Central memory CD8-positive, alpha-beta T cell (primary cell): ENCODE results near the gene LAMA5.
A peak's percentile ranks its signal among the peaks of the same experiment; 100 is the strongest.

ENCODE experiments used
- ATAC-seq: fragments of 150-1000 bp; cut with Tn5 transposase; replicated peaks from 2 replicates; pipeline ENCODE4 v1.10.0; 2022; ENCODE audit warnings: mild to moderate bottlenecking, moderate FRiP score, moderate number of reproducible peaks; ENCODE audit not compliant: poor library complexity, severe bottlenecking; ENCODE audit errors: extremely low read depth
- DNase-seq, 2 donors: peaks; one replicate each; pipeline ENCODE4 v3.0.0; 2021; ENCODE audit warnings: low spot score in 2 of 2
- H3K27ac Mint-ChIP-seq: one replicate; pipeline ENCODE4 v1.8.0; 2022; ENCODE audit warnings: low read depth, mild to moderate bottlenecking, moderate library complexity, mixed read lengths
- H3K27me3 Mint-ChIP-seq: one replicate; pipeline ENCODE4 v1.8.0; 2022; ENCODE audit warnings: mixed read lengths
- H3K36me3 Mint-ChIP-seq: one replicate; pipeline ENCODE4 v1.8.0; 2022; ENCODE audit warnings: mild to moderate bottlenecking, moderate library complexity, mixed read lengths; ENCODE audit not compliant: insufficient read depth
- H3K4me1 Mint-ChIP-seq: one replicate; pipeline ENCODE4 v1.8.0; 2022; ENCODE audit warnings: mixed read lengths
- H3K4me3 Mint-ChIP-seq: one replicate; pipeline ENCODE4 v1.8.0; 2022; ENCODE audit warnings: mild to moderate bottlenecking, moderate library complexity, mixed read lengths
- H3K9me3 Mint-ChIP-seq: one replicate; pipeline ENCODE4 v1.8.0; 2022; ENCODE audit warnings: mixed read lengths

LAMA5 gene

DNA sequence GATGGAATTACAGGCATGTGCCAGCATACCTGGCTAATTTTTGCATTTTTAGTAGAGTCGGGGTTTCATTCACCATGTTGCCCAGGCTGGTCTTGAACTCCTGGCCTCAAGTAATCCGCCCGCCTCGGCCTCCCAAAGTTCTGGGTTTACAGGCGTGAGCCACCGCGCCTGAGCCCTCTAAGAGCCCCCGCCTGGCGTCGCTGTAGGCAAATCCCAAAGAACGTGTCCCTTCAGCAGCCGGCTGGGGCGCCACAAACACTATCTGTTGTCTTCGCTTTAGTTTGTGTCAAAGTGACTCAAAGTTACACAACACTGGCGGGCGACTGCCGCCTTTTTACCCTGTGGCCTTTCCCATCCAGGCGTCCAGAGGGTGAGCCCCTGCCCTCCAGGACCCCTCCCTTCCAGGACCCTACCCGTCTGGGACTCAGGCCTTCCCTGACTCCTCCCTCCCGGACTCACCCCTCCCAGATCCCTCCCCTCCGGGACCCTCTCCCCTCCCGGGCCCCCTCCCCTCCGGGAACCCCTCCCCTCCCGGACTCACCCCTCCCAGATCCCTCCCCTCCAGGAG is 65.3 kb downstream of the LAMA5 start:
- H3K27ac Mint-ChIP-seq, result peak overlapping the region; percentile 98

DNA sequence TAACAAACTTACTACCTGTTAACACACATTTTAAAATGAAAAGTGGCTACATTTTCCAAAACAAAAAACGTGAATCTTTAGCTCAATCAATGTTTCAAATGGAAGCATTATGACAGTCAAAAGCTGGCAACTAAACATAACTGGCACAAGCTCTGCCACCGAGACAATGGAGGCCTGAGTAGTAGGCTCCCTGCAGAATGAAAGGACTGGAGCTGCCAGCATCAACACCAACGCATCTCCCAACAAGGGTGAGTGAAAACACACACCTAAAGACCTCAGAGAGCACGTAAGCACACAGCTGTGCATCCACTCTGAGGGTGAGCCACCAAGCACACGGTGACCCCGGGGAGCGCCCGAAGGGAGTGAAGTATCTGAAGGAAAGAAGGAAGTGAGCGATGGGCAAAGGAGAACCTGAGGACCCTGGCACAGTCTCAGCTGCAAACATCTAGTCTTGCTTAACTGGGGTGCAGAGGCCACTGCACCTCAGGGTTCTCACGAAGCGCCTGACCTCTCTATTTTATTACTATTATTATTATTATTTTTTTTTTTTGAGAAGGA is 65.9 kb downstream of the LAMA5 start:
- Mint-ChIP-seq H3K4me3 (peak overlapping the region; percentile 41), H3K27ac (peak overlapping the region; percentile 98), H3K36me3 (peaks cover 18% of the 10 kb centered on the region), H3K9me3 (no peaks in the 10 kb centered on the region), H3K4me1 (peaks cover 30% of the 10 kb centered on the region), H3K27me3 (no peaks in the 10 kb centered on the region)
- ATAC-seq (no peak), DNase-seq (no peak)

More for the DNA sequence above, 65.3 kb downstream of the LAMA5 start:
- H3K27me3 Mint-ChIP-seq, result no peaks in the 10 kb centered on the region
- H3K4me3 Mint-ChIP-seq, result peak overlapping the region; percentile 96
- H3K9me3 Mint-ChIP-seq, result no peaks in the 10 kb centered on the region
- H3K36me3 Mint-ChIP-seq, result peaks cover 21% of the 10 kb centered on the region
- ATAC-seq (peak; percentile 68), DNase-seq (peak; percentile 76 to 82)
- peaks cover 30% of the 10 kb centered on the region for H3K4me1 Mint-ChIP-seq

DNA sequence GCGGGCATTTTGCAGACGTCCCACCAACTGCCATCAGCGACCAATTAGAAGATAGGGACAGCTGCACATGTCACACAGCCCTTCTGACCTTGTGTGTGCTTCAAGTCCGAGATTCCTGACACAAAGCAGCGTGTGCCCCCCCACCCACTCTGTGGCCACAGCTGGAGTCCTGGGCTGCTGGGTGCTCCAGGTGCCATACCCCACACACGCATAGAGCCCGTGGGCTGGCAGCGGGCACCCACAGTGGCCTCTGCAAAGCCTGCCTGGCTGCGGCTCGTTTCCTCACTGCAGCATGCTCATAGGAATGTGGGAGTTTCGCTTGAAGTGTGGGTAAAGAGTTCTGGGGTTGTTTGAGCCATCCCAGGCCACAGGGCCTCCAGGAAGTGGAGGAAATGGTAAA is 66.8 kb downstream of the LAMA5 start:
- peaks cover 18% of the 10 kb centered on the region for H3K36me3 Mint-ChIP-seq
- ATAC-seq (no peak), DNase-seq (no peak)
- H3K9me3 Mint-ChIP-seq, result no peaks in the 10 kb centered on the region
- H3K4me3 Mint-ChIP-seq, result no peak overlapping the region
- H3K27me3 Mint-ChIP-seq, result no peaks in the 10 kb centered on the region
- H3K4me1 Mint-ChIP-seq, result peaks cover 26% of the 10 kb centered on the region
- H3K27ac Mint-ChIP-seq, result peak overlapping the region; percentile 32

DNA sequence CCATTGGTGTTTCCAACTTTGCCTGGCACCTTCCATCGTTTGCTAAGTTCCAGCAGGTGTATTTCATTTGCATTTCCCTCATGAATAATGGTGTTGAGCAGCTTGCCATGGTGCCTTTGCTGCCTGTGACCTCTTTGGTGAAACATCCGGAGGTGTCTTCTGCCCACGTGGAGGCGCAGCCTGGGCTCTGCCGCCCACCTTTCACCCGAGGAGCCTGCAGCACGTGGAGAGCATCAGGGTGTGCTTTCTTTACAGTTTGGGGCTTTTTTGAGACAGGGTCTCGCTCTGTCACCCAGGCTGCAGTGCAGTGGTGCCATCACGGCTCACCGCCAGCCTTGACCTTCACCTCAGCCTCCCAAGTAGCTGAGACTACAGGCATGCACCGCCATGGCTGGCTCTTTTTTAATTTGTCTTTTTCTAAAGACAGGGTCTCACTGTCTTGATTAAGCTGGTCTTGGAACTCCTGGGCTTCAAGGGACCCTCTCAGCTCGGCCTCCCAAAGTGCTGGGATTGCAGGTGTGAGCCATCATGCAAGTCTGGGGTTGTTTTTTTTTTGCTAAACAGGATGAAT is 67.4 kb downstream of the LAMA5 start:
- Mint-ChIP-seq H3K4me1 (peaks cover 26% of the 10 kb centered on the region), H3K4me3 (no peak overlapping the region), H3K9me3 (no peaks in the 10 kb centered on the region), H3K27me3 (no peaks in the 10 kb centered on the region), H3K27ac (peak overlapping the region; percentile 32), H3K36me3 (peaks cover 20% of the 10 kb centered on the region)
- ATAC-seq (no peak), DNase-seq (no peak)

DNA sequence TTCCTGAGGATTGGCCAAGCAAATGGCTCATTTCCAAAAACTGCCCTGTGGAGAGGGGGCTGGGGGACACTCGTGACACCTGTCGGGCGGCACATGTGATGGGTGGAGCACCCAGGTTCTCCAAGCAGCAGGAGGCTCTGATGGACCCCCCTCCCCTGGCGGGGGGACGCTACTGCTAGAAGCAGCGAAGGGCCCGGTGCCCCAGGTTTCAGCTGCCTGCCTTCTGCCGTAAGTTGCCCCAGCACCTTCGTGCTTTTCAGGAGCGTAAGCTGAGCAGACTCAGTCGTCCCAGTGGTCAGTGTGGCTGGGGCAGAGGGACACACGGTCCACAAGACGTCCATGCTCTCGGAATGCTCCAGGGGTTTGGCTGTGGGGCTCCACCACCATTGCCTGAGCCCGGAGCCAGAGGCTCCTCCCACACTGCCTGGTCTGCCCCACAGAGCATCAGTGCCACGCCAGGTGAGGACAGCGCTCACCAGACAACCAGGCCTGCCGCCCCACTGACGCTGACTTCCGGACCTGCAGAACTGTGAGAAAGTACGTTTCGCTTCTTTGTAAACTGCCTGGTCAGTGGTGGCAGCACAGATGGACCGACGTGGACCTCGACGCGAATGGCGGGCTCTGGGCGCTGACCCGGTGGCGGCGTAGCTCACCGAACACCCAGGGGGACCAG is 68.4 kb downstream of the LAMA5 start:
- Mint-ChIP-seq H3K4me3 (no peak overlapping the region), H3K27me3 (no peaks in the 10 kb centered on the region), H3K9me3 (no peaks in the 10 kb centered on the region), H3K36me3 (peaks cover 23% of the 10 kb centered on the region), H3K27ac (no peak overlapping the region), H3K4me1 (peaks cover 17% of the 10 kb centered on the region)
- DNase-seq (no peak), ATAC-seq (no peak)

DNA sequence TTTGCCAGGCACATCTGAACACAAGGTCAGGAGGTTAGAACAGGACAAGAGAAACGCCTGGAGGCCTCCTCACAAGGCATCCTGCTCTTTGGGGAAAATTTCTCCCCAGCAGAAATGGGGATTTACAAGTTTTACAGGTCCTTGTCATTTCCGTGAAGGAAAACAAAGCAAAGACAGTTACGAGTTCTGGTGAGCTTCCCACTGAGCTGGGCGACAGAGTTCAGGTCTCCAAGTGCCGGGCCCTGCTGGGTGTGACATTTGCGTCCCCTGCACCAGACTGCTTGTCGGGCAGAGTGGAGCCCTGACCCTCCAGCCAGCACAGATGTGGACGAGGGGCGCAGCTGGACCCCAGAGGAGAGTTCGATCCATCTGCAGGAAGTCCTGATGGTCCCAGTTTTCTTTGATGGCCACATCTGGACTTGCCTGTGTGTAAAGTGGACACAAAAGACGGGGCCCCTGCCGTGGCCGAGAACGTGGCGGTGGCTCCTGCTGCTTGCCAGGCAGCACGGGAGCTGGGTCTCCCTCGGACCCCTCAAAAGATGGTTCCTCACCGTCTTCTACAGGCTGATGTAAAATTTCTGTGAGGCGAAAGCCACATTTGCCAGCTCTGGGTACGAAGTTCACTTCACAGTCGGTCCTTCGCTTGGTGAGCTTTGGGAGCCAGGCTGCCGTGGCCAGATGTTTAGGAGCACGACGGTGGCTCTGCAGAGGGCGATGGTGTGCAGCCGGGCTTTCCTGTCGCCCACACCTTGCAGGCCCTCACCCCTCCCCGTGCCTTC is 69.5 kb downstream of the LAMA5 start:
- no peak for DNase-seq
- Mint-ChIP-seq H3K27me3 (no peaks in the 10 kb centered on the region), H3K27ac (no peak overlapping the region), H3K36me3 (peaks cover 20% of the 10 kb centered on the region), H3K4me1 (peaks cover 18% of the 10 kb centered on the region), H3K9me3 (no peaks in the 10 kb centered on the region), H3K4me3 (no peak overlapping the region)
- no peak for ATAC-seq

DNA sequence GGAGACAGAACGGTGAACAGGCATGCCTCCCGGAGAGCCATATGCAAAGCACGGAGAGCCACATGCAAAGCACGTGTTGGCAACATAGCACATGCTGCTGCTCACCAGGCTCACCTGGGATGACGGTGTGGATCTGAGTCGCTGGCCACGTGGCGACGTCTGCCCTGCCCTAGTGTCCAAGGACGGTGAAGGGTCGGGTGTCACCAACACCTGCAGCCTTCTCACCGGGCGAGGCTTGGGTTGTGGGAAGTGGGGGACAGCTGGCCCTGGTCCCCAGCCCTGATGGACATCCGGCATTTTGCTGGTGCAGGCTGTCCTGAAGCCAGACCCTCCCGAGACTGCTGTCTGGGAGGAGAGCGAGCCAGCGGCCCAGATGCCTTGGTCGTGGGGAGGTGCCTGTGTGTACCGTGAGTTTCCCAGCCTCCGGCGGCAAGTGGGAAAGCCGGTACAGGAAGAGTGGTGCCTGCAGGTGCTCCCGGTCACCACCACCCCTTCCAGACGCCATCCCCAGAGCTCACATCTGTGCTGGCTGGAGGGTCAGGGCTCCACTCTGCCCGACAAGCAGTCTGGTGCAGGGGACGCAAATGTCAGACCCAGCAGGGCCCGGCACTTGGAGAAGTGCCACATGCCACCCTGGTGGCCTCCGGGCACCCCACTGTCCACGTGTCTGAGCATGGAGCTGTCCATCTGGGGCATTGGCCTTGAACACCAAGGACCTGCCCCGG is 70.2 kb downstream of the LAMA5 start:
- H3K4me1 Mint-ChIP-seq, result peaks cover 18% of the 10 kb centered on the region

DNA sequence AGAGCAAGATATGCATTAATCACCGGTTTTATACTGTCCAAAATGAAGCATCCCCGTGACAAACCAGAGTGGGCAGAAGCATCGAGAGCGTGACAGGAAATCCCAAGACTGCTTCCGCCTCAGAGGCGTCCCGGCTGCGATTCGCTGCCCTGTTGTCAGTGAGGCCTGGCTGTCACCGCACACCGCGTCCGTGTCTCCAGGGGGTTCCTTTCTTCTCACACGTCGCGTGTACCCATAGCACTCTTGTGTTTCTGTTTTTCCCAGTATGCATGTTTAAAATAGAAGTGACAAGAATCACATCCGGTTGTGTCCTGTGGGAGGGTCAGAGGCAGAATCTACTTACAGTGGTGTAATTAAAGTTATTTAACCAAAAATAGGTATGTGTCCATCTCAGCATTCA is 72.6 kb downstream of the LAMA5 start:
- ATAC-seq (no peak), DNase-seq (no peak)
- H3K27me3 Mint-ChIP-seq, result no peaks in the 10 kb centered on the region
- no peak overlapping the region for H3K27ac Mint-ChIP-seq
- H3K9me3 Mint-ChIP-seq, result no peaks in the 10 kb centered on the region
- H3K36me3 Mint-ChIP-seq, result peaks cover 17% of the 10 kb centered on the region
- peaks cover 16% of the 10 kb centered on the region for H3K4me1 Mint-ChIP-seq
- H3K4me3 Mint-ChIP-seq, result no peak overlapping the region

More for the DNA sequence above, 70.2 kb downstream of the LAMA5 start:
- Mint-ChIP-seq H3K9me3 (no peaks in the 10 kb centered on the region), H3K27me3 (no peaks in the 10 kb centered on the region), H3K36me3 (peaks cover 17% of the 10 kb centered on the region), H3K27ac (no peak overlapping the region), H3K4me3 (no peak overlapping the region)
- DNase-seq, result no peak
- no peak for ATAC-seq

DNA sequence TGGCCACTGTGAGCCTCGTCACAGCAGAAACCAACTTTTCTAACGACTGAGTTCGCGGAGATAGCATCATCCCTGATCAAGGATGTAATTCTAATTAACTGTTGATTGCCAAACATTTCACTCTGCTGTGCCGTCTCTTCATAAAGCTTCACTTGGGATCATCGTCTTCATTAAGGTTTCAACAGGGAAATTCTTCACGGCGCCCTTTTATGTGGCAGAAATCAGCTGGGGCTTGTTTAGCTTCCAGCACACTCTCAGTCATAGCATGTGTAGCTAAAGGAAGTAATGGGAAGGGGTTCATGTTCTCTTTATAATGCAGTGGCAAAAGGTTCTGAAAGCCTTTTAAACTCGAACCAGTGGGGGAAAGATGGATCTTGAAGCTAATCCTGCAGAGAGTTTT is 73.2 kb downstream of the LAMA5 start:
- H3K4me3 Mint-ChIP-seq, result no peak overlapping the region
- ATAC-seq, result no peak
- no peaks in the 10 kb centered on the region for H3K9me3 Mint-ChIP-seq
- peaks cover 16% of the 10 kb centered on the region for H3K4me1 Mint-ChIP-seq
- no peaks in the 10 kb centered on the region for H3K27me3 Mint-ChIP-seq
- H3K36me3 Mint-ChIP-seq, result peaks cover 17% of the 10 kb centered on the region
- DNase-seq, result no peak
- H3K27ac Mint-ChIP-seq, result no peak overlapping the region

DNA sequence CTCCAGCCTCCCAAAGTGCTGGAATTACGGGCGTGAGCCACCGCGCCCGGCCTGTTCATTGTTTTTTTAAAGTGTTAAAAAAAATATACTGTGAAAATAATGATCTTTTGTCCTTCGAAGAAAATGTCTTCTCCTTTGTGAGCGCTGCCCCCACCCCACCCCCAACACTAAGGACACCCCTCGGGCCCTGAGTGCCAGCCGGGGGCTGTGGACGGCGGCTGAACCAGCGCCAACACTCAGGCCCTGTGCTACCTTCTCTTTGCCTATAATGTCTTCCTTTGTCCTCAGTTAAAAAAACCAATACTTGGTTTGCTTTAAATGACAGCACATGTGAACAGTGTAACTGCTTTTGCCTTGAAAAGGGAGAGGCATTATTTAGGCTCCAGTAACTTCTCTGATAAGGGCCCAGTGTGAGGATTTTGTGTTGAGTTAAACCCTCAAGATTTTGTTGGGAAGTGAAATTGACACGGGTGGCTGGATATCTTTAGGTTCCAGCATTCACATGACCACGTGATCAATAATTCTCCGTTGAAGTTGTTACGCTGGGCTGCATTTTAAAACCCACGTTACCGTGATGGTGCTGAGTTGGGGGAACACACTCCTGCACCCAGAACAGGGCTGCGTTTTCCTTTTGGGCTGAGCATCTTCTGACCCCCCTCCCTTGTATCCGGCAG is 73.9 kb downstream of the LAMA5 start:
- no peaks in the 10 kb centered on the region for H3K9me3 Mint-ChIP-seq
- H3K27me3 Mint-ChIP-seq, result no peaks in the 10 kb centered on the region
- H3K4me3 Mint-ChIP-seq, result no peak overlapping the region
- H3K4me1 Mint-ChIP-seq, result peaks cover 16% of the 10 kb centered on the region
- peaks cover 17% of the 10 kb centered on the region for H3K36me3 Mint-ChIP-seq
- ATAC-seq (no peak), DNase-seq (no peak)
- no peak overlapping the region for H3K27ac Mint-ChIP-seq

DNA sequence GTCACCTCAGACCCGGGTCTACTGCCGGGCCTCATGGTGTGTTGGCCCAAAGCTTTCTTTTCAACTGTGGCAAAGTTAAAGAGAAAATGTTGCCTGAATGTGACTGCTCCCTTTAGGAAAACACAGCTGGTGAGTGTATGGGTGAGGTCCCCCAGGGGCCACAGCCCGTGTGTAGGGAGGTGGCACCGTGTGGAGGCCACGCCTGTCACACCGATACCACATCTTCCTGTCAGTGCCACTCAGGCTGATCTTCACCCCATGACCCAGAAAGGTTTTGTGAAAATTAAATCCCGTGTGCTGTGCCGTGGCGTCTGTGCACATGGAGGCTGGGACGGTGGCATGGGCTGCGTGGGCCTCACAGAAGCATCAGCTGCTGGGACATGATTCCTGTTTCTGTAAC is 75.0 kb downstream of the LAMA5 start:
- Mint-ChIP-seq H3K4me1 (peaks cover 16% of the 10 kb centered on the region), H3K36me3 (peaks cover 15% of the 10 kb centered on the region), H3K9me3 (no peaks in the 10 kb centered on the region), H3K4me3 (peak overlapping the region; percentile 61), H3K27me3 (no peaks in the 10 kb centered on the region), H3K27ac (peak overlapping the region; percentile 80)
- DNase-seq, result no peak
- peak; percentile 92 for ATAC-seq
